Mesenchymal stem cell (in vitro differentiated cells and primary cell): ENCODE results near the gene SLC35B4.
A peak's percentile ranks its signal among the peaks of the same experiment; 100 is the strongest.

Source experiments
- DNase-seq: peaks from one replicate; pipeline ENCODE4 v3.0.0-alpha.2; 2013
- H2AFZ ChIP-seq: one replicate; pipeline ENCODE4 v1.6.1; 2013; ENCODE audit warnings: low read depth, mild to moderate bottlenecking, control low read depth, inconsistent platforms, low read length, moderate library complexity
- H2AK5ac ChIP-seq: 2 replicates; pipeline ENCODE4 v1.6.1; 2013; ENCODE audit warnings: low read length, moderate library complexity, mild to moderate bottlenecking, inconsistent platforms; ENCODE audit not compliant: severe bottlenecking
- H2BK120ac ChIP-seq: one replicate; pipeline ENCODE4 v1.6.1; 2013; ENCODE audit warnings: low read depth, mild to moderate bottlenecking, inconsistent platforms, low read length, moderate library complexity
- H2BK12ac ChIP-seq, 2 experiments: one replicate each; pipeline ENCODE4 v1.6.1; 2013; ENCODE audit warnings: inconsistent platforms in 2 of 2, low read length in 2 of 2, mild to moderate bottlenecking in 2 of 2, moderate library complexity in 2 of 2, control low read depth in 1 of 2
- H2BK15ac ChIP-seq: one replicate; pipeline ENCODE4 v1.6.1; 2013; ENCODE audit warnings: mild to moderate bottlenecking, low read depth, inconsistent platforms; ENCODE audit not compliant: poor library complexity, severe bottlenecking
- H2BK5ac ChIP-seq: 2 replicates; pipeline ENCODE4 v1.6.1; 2013; ENCODE audit warnings: low read depth, mild to moderate bottlenecking, low read length, control low read depth, inconsistent platforms; ENCODE audit not compliant: poor library complexity, severe bottlenecking
- H3K14ac ChIP-seq, 2 experiments: one replicate each; pipeline ENCODE4 v1.6.1; 2013; ENCODE audit warnings: inconsistent platforms in 2 of 2, low read length in 2 of 2, control low read depth in 1 of 2, mild to moderate bottlenecking in 1 of 2, moderate library complexity in 1 of 2
- H3K18ac ChIP-seq, 2 experiments: one replicate each; pipeline ENCODE4 v1.6.1; 2013; ENCODE audit warnings: inconsistent platforms in 2 of 2, low read length in 2 of 2, control low read depth in 1 of 2, low read depth in 1 of 2, mild to moderate bottlenecking in 1 of 2
- H3K23ac ChIP-seq, 2 experiments: one replicate each; pipeline ENCODE4 v1.6.1; 2013; ENCODE audit warnings: inconsistent platforms in 2 of 2, low read length in 2 of 2, mild to moderate bottlenecking in 2 of 2, moderate library complexity in 2 of 2, control low read depth in 1 of 2
- H3K27ac ChIP-seq: 2 replicates; pipeline ENCODE4 v1.5.1; 2013; ENCODE audit warnings: mild to moderate bottlenecking, moderate library complexity, low read length, control low read depth, inconsistent platforms; ENCODE audit not compliant: poor library complexity, severe bottlenecking
- H3K27me3 ChIP-seq, 2 experiments: 2 replicates each; pipeline versions ENCODE4 v1.6.1 to v1.7.0; 2013; ENCODE audit warnings: low read length in 2 of 2, mild to moderate bottlenecking in 2 of 2, moderate library complexity in 2 of 2, control low read depth in 1 of 2, inconsistent platforms in 1 of 2; ENCODE audit not compliant: control insufficient read depth in 1 of 2, insufficient read depth in 1 of 2
- H3K36me3 ChIP-seq, 2 experiments: 2 replicates each; pipeline versions ENCODE4 v1.6.1 to v1.7.0; 2013; ENCODE audit warnings: low read length in 2 of 2, control low read depth in 1 of 2, inconsistent platforms in 1 of 2, low read depth in 1 of 2, mild to moderate bottlenecking in 1 of 2; ENCODE audit not compliant: insufficient read depth in 2 of 2, control insufficient read depth in 1 of 2
- H3K4ac ChIP-seq, 2 experiments: one replicate each; pipeline ENCODE4 v1.6.1; 2013; ENCODE audit warnings: inconsistent platforms in 2 of 2, low read length in 2 of 2, mild to moderate bottlenecking in 2 of 2, moderate library complexity in 2 of 2, control low read depth in 1 of 2, low read depth in 1 of 2
- H3K4me1 ChIP-seq: 2 replicates; pipeline ENCODE4 v1.6.1; 2013; ENCODE audit warnings: low read depth, low read length, control low read depth; ENCODE audit not compliant: control insufficient read depth, insufficient read depth
- H3K4me2 ChIP-seq: 2 replicates; pipeline ENCODE4 v1.6.1; 2013; ENCODE audit warnings: low read length, mild to moderate bottlenecking, inconsistent platforms; ENCODE audit not compliant: poor library complexity, severe bottlenecking
- H3K4me3 ChIP-seq, 2 experiments: 2 replicates each; pipeline versions ENCODE4 v1.5.1 to v1.7.0; 2013; ENCODE audit warnings: low read length in 2 of 2, mild to moderate bottlenecking in 2 of 2, control low read depth in 1 of 2, low read depth in 1 of 2; ENCODE audit not compliant: insufficient read depth in 1 of 2
- H3K79me1 ChIP-seq: replicated peaks from 2 replicates; pipeline ENCODE4 v1.6.1; 2013; ENCODE audit warnings: mild to moderate bottlenecking, control low read depth, low read length, inconsistent platforms; ENCODE audit not compliant: poor library complexity, severe bottlenecking
- H3K9ac ChIP-seq: 2 replicates; pipeline ENCODE4 v1.7.0; 2013; ENCODE audit warnings: mild to moderate bottlenecking, low read length, moderate library complexity
- H3K9me3 ChIP-seq: 2 replicates; pipeline ENCODE4 v1.7.0; 2013; ENCODE audit warnings: mild to moderate bottlenecking, low read length; ENCODE audit not compliant: control insufficient read depth
- H4K8ac ChIP-seq: one replicate; pipeline ENCODE4 v1.6.1; 2013; ENCODE audit warnings: inconsistent platforms, mild to moderate bottlenecking, low read length, moderate library complexity
- H4K91ac ChIP-seq: one replicate; pipeline ENCODE4 v1.6.1; 2013; ENCODE audit warnings: mild to moderate bottlenecking, low read length, inconsistent platforms
- WGBS: methylation state at CpG from one replicate; pipeline ENCODE4 v1.1.7; 2013; ENCODE audit warnings: mixed read lengths; 5-methylcytosine and 5-hydroxymethylcytosine counted together

Gene SLC35B4

GRCh38 chr7:134289841-134290240 lies 26.9 kb downstream of the SLC35B4 start:
- no peak overlapping the region for H4K8ac ChIP-seq
- no peak overlapping the region for H3K4me2 ChIP-seq
- H4K91ac ChIP-seq, result no peak overlapping the region
- no peak overlapping the region for H3K23ac ChIP-seq
- no peak overlapping the region for H2AK5ac ChIP-seq
- no peaks in the 10 kb centered on the region for H3K4me1 ChIP-seq
- no peaks in the 10 kb centered on the region for H3K79me1 ChIP-seq
- peak overlapping the region in 1 of 2 experiments; percentile 48 for H3K4me3 ChIP-seq
- no peak for DNase-seq
- H2BK15ac ChIP-seq, result no peak overlapping the region
- H3K14ac ChIP-seq, result no peak overlapping the region
- H3K18ac ChIP-seq, result no peak overlapping the region
- peaks cover 0 to 8% of the 10 kb centered on the region in 2 experiments for H3K27me3 ChIP-seq
- peak overlapping the region; percentile 72 for H3K9ac ChIP-seq
- WGBS, result 100% methylated on average over 2 of the region's 2 CpGs
- H2BK120ac ChIP-seq, result no peak overlapping the region
- no peak overlapping the region for H3K27ac ChIP-seq
- peaks cover 12 to 21% of the 10 kb centered on the region in 2 experiments for H3K36me3 ChIP-seq
- no peaks in the 10 kb centered on the region for H3K9me3 ChIP-seq
- no peak overlapping the region for H2BK12ac ChIP-seq
- no peak overlapping the region for H2BK5ac ChIP-seq
- H3K4ac ChIP-seq, result no peak overlapping the region
- H2AFZ ChIP-seq, result no peak overlapping the region

- Histone ChIP-seq H2AFZ (no peak overlapping the region), H2BK5ac (no peak overlapping the region), H3K27me3 (peaks cover 0 to 12% of the 10 kb centered on the region in 2 experiments), H3K14ac (no peak overlapping the region), H3K4me2 (no peak overlapping the region), H4K8ac (no peak overlapping the region), H3K18ac (no peak overlapping the region), H2BK15ac (no peak overlapping the region), H3K23ac (no peak overlapping the region), H2BK12ac (no peak overlapping the region), H4K91ac (no peak overlapping the region), H3K9ac (peak overlapping the region; percentile 72), H3K79me1 (no peaks in the 10 kb centered on the region), H3K36me3 (peaks cover 9 to 17% of the 10 kb centered on the region in 2 experiments), H3K9me3 (no peaks in the 10 kb centered on the region), H3K27ac (no peak overlapping the region), H2AK5ac (no peak overlapping the region), H3K4me3 (peak overlapping the region in 1 of 2 experiments; percentile 48), H3K4ac (no peak overlapping the region), H3K4me1 (no peaks in the 10 kb centered on the region), H2BK120ac (no peak overlapping the region)
- WGBS, result 97% methylated on average over 7 of the region's 7 CpGs
- no peak for DNase-seq
These were observed 27.3 kb downstream of the SLC35B4 start for GRCh38 chr7:134289423-134289822.

GRCh38 chr7:134287916-134288659 lies 28.6 kb downstream of the SLC35B4 start:
- no peak overlapping the region for H3K18ac ChIP-seq
- no peak overlapping the region for H3K4me3 ChIP-seq
- no peak overlapping the region for H2AFZ ChIP-seq
- H3K14ac ChIP-seq, result no peak overlapping the region
- no peak overlapping the region for H2BK15ac ChIP-seq
- no peak overlapping the region for H3K4ac ChIP-seq
- H3K79me1 ChIP-seq, result no peaks in the 10 kb centered on the region
- no peak overlapping the region for H3K9ac ChIP-seq
- no peak overlapping the region for H3K27ac ChIP-seq
- H2BK5ac ChIP-seq, result no peak overlapping the region
- H2BK12ac ChIP-seq, result no peak overlapping the region
- no peak overlapping the region for H4K91ac ChIP-seq
- no peaks in the 10 kb centered on the region for H3K4me1 ChIP-seq
- no peak overlapping the region for H3K4me2 ChIP-seq
- no peak overlapping the region for H3K23ac ChIP-seq
- peaks cover 0 to 5% of the 10 kb centered on the region in 2 experiments for H3K36me3 ChIP-seq
- H4K8ac ChIP-seq, result no peak overlapping the region
- DNase-seq, result no peak
- H3K9me3 ChIP-seq, result no peaks in the 10 kb centered on the region
- WGBS, result 95% methylated on average over 10 of the region's 12 CpGs
- peaks cover 3 to 21% of the 10 kb centered on the region in 2 experiments for H3K27me3 ChIP-seq
- H2BK120ac ChIP-seq, result no peak overlapping the region
- H2AK5ac ChIP-seq, result no peak overlapping the region

- Histone ChIP-seq H3K79me1 (no peaks in the 10 kb centered on the region), H3K4me2 (no peak overlapping the region), H3K14ac (no peak overlapping the region), H2BK12ac (no peak overlapping the region), H3K18ac (no peak overlapping the region), H4K8ac (no peak overlapping the region), H3K9me3 (no peaks in the 10 kb centered on the region), H3K23ac (no peak overlapping the region), H3K27ac (no peak overlapping the region), H2BK5ac (no peak overlapping the region), H3K36me3 (no peaks in the 10 kb centered on the region), H4K91ac (no peak overlapping the region), H3K4me3 (no peak overlapping the region), H2BK120ac (no peak overlapping the region), H2AFZ (no peak overlapping the region), H3K4ac (no peak overlapping the region), H2AK5ac (no peak overlapping the region), H2BK15ac (no peak overlapping the region), H3K4me1 (no peaks in the 10 kb centered on the region), H3K9ac (no peak overlapping the region), H3K27me3 (peaks cover 7 to 27% of the 10 kb centered on the region in 2 experiments)
- WGBS, result 86% methylated on average over 3 of the region's 3 CpGs
- DNase-seq, result no peak
These were observed 31.8 kb downstream of the SLC35B4 start for GRCh38 chr7:134284952-134285351.
